ENCODE measurements around the gene AUP1.

DNA sequence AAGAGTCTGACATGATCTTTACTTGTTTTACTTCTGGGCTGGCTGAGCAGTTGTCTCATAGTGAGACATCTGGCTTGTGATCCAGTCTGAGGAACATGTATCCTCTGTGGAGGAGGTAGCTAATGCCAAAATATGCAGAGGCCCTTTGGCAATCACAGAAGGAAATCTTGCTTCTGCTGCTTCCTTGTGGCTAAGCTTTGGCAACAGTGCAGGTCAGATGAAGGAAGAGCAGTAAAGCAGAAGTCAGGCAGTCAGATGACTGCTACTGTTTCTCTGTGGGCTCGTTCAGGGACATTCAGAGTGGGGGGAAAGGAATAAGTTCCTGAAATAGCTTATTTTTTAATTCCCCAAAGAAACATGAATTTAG, 47.3 kb upstream of the AUP1 start:
- TF ChIP-seq, protein P1, sequence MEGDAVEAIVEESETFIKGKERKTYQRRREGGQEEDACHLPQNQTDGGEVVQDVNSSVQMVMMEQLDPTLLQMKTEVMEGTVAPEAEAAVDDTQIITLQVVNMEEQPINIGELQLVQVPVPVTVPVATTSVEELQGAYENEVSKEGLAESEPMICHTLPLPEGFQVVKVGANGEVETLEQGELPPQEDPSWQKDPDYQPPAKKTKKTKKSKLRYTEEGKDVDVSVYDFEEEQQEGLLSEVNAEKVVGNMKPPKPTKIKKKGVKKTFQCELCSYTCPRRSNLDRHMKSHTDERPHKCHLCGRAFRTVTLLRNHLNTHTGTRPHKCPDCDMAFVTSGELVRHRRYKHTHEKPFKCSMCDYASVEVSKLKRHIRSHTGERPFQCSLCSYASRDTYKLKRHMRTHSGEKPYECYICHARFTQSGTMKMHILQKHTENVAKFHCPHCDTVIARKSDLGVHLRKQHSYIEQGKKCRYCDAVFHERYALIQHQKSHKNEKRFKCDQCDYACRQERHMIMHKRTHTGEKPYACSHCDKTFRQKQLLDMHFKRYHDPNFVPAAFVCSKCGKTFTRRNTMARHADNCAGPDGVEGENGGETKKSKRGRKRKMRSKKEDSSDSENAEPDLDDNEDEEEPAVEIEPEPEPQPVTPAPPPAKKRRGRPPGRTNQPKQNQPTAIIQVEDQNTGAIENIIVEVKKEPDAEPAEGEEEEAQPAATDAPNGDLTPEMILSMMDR (IDR thresholded peaks at IDR 0.05) = no peak
- no peak for TF ChIP-seq POLR2A (IDR thresholded peaks at IDR 0.05)
